RPMI7951 (cell line): ENCODE measurements around the gene CASK. TPM values are rescaled to one million over a fixed set of nuclear protein-coding genes. Genes with fewer than 3 reads are reported as not detected.

Experiments
- DNase-seq: peaks from one replicate; pipeline ENCODE4 v3.0.0-alpha.2; 2012; ENCODE audit warnings: low read depth
- total RNA-seq: library from RNA; depleted of rRNA; stranded (reverse); fragments of >200 nt; shearing (Covaris generic); gene quantifications from 2 replicates; pipeline ENCODE4 v1.2.3, GENCODE V29; 2014; rRNA removed

CASK gene, protein sequence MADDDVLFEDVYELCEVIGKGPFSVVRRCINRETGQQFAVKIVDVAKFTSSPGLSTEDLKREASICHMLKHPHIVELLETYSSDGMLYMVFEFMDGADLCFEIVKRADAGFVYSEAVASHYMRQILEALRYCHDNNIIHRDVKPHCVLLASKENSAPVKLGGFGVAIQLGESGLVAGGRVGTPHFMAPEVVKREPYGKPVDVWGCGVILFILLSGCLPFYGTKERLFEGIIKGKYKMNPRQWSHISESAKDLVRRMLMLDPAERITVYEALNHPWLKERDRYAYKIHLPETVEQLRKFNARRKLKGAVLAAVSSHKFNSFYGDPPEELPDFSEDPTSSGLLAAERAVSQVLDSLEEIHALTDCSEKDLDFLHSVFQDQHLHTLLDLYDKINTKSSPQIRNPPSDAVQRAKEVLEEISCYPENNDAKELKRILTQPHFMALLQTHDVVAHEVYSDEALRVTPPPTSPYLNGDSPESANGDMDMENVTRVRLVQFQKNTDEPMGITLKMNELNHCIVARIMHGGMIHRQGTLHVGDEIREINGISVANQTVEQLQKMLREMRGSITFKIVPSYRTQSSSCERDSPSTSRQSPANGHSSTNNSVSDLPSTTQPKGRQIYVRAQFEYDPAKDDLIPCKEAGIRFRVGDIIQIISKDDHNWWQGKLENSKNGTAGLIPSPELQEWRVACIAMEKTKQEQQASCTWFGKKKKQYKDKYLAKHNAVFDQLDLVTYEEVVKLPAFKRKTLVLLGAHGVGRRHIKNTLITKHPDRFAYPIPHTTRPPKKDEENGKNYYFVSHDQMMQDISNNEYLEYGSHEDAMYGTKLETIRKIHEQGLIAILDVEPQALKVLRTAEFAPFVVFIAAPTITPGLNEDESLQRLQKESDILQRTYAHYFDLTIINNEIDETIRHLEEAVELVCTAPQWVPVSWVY
- 21.9 and 22.8 TPM in 2 replicates for total RNA-seq

DNA sequence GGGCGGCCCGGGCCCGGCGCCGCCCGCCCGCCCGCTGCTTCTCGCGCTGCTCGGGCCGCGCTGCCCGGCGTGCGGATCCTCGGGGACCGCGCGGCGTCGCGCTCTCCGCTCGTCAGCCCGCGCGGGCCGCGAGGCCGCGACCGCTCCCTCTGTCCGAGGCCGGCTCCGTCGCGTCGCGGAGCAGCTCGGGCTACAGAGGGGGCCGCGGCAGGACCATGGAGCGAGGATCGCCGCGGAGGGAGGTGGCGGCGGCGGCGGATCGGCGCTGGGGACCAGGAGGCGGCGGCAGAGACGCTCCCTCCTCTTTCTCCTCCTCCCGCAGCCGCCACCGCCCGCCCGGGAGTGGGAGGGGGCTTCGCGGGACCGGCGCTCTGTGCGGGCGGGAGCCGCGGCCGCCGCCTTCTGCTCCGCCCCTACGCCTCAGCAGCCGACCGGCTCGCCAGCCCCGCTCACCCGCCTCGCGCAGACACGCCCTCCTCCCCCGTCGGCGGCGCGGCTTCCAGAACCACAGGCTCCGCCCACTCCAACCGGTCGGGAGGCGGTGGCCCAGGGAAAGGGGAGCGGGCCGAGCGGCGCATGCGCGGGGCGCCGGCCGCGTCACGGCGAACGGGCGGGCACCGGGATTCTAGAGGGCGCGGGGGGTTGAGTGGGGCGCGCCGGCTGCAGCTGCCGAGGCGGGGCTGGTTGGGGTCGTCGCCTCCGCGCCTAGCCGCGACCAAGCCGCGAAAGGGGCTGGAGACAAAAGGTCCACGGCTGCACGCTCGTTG lies at the start of gene CASK:
Gene CASK (minus strand): TSS at position 344 of the 767 bp plus-strand sequence. CDS start 566 bp downstream, outside the sequence.
- DNase-seq, result peak; percentile 91

DNA sequence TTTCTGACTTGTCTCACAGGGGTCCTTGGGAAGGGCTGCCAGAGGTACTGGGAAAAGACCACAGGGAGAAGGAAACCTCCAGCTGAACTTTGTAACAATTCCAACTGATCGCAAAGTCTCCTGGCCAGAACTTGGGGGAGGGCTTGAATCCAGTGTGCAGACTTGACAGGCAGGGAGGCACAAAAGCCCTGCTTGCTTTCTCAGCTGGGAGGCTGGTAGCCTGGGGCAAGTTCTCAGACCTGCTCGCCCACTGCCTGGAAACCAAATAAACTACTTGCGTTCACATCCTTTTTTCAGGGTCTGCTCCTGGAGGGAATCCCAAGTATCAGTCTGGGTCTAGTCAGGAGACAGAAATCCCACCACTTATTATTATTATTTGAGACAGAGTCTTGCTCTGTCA lies 48.0 kb upstream of the CASK start:
- no peak for DNase-seq

DNA sequence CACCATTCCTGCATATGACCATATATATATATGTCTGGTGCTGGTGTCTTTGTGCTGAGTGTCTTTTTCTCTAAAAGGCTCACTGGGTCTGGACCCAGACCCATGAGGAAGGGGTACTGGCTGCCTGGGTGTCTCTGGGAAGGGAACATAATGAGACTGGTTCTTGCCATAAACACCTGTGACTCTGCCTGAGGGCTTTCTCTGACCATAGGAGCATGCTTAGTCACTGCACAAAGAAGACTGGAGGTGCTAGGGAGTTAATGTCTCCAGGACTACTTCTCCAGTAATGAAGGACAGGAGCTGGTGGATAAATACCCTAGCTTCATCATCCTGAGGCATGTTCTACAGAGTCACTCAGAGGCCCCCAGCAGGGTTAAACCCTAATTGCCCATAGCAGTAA lies 47.1 kb upstream of the CASK start:
- DNase-seq, result no peak

DNA sequence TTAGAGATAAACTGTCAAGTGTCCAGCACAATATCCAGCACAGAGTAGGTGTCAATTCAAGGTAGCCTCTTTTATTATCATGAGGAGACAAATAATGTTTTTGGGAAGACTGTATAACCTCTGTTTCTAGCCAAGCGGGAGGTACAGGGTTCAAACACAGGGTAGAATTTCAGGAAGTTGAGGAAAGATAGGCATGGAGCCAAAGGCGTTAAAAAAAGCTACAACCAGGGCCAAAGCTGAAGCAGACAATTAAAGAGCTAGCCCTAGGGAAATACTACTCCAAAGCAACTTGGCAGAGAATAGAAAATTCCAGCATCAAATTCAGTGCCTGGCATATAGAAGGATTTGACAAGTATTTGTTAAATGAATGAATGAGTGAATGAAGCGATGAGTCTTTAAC lies 40.0 kb upstream of the CASK start:
- no peak for DNase-seq

DNA sequence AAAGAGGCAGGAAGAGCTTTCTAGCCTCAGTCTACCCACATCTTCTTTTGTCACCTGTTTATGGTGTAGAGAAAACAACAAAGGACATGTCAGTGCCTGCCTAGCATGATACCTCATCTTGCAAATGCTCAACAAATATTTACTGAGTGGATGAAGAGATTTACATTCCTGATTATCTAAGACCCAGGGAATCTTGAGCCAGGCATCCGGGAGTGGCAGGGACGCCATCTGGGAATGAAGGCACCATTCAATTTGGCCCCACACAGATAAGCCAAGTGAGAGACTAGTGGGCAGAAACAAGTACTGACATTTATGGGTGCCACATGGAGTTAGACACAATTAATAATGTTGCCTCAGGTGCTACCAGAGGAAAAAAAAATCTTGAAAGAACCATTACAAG lies 36.8 kb upstream of the CASK start:
- DNase-seq, result no peak

DNA sequence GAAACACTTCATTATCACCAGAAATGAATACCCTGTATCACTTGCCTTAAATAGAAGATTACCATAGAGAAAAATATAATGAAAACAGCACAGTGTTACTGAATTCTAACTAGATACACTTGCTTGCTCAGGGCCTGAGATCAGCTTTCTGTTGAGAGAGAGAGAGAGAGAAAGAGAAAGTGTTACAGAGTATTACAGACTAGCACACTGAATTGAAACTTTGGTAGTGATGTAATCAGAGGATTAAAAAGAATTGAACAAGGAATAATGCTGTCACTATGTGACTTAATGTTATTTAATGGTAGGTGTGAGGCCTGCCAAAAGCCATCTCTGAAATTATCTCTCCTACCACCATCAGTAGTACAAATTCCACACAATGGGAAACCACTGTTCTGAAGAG lies 35.5 kb upstream of the CASK start:
- no peak for DNase-seq

DNA sequence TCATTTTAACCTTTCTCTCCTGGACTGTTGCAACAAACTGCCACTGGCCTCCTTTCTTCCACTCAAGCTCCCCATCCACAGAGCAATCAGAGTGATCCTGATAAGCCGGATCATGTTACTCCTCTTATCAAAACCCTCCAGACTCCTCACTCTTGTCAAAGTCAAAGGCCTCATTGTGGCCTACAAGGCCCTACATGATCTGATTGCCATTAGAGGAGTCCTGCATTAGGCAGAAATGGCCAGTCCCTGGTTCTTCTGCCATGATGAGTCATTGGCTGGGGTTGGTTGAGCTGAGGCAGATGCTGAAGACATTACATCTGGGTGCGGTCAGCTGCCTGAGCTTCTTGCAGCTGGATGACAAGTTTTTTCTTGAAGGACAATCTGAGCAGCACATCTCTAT lies 32.7 kb upstream of the CASK start:
- DNase-seq, result no peak

DNA sequence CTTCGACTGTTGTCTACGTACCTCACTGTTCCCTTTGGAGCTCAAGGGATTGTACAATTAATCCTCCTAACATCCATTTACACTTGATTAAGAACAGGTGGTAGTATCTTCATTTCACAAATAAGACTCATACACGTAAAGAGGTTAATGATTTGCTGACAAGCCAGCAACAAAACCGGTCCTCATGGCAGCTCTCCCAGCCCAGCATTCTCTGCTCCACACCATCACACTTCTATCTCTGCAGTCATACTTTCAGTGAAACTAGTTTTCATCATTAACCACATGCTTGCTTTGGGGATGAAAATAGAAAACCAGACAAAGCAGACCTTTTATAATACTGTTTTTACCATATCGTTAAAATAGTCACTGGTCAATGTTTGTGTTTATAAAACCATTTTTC lies 28.7 kb upstream of the CASK start:
- no peak for DNase-seq

DNA sequence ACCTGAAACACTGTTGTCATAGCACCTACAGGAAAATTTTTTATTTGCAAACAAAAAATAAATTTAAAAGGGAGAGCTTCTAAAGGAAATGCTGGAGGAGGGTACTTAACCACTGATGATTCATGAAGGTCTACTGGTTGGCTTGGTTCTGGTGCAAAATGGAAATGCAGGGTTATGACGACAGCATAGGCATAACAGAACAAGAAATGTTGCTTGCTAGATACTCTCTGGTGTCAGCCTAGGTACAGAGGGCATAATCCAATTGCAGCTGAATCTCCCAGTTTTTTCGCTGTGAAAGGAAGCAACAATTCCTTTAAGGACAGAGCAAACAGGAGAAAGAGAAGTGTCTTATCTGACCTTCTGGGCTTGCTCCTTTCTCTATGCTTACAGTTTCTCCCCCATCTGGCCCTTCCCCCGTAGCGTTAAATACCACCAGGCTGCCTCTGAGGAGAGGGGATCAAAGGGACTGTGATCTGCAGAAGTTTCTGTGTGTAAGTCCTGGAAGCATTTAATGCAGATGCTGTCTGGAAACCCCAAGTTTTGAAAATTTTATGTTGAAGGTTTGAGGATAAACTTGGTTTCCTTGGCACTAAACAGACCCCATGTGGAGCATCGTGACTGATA lies 23.7 kb upstream of the CASK start:
- DNase-seq, result peak; percentile 3

DNA sequence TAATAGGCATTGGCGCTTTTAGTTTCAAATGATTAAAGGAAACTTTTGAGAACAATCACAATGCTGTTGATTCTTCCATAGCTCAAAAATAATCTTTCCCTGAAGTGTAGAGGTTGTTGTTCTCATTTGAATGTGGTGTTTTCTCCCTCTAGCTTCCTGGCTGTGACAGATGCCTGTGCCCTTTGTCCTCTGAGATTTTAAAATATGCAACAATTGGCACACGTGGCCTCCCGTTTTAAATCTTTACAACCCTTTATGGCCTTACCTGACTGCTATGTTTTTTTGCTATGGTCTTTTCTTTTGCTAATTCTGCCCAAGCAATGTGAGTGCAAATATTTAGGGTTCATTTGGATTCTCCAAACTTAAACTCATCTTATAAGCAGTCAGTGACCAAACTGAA lies 22.9 kb upstream of the CASK start:
- no peak for DNase-seq

GRCh38 chrX:41935832-41936231 lies 12.5 kb upstream of the CASK start:
- DNase-seq, result no peak

GRCh38 chrX:41933546-41933945 lies 10.2 kb upstream of the CASK start:
- DNase-seq, result no peak

DNA sequence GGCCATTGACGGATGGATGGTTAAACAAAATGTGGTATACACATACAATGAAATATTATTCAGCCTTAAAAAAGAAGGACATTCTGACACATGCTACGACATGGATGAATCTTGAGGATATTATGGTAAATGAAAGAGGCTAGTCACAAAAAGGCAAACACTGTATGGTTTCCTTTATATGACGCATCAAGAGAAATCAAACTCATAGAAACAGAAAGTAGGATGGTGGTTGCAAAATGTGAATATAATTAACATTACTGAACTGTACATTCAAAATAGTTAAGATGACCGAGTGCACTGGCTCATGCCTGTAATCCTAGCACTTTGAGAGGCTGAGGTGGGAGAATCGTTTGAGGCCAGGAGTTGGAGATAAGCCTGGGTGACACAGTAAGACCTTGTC lies 9.5 kb upstream of the CASK start:
- DNase-seq, result no peak

DNA sequence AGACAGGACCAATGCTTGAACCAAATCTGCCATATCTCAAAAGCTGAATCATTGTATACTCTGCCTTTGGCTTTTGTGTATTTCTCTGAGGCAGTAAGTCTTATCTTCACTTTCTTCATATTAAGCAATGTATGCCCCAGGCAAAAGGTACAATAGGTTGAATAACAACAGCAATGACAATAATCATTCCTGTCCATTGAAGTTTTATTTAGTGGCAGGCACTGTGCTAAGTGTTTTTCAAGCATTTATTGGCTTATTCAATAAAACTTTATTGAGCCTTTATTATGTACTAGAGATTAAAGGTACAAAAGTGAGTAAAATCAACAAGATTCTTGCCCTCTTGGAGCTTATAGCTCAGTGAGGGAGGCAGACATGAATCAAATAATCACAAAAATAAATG lies 8.2 kb upstream of the CASK start:
- DNase-seq, result no peak

DNA sequence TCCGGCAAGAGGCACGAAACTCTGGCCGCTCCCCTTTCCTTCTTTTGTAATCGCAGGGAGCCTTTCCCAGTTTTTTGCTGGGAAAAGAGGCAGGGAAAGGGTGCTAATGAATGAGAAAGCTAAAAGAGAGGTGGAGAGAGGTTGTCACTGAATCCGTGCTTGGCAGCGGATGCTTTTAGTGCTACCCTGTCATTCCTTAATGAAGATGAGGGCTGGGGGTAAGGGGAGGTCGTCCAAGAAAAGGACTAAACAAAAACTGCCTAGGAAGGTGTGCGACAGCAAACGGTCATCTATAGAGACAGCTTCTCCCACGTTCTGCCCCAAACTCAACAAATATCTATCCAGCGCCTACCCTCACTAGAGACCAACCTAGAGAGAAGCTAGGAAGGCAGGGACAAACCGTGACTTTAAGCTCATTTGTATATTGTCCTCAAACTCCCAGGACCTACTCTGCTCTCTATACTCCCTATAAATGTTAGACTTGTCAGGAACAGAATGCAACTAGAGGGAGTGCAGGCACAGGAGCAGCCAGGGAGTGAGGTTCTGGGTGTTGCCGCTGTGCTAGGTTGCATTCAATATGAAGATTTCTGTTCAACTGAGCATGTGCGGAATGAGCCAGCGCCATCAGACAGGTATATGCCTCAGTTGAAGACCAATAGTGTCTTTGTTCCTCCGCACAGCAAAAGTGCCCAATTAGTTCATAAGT lies 777 bp upstream of the CASK start:
- DNase-seq, result peak; percentile 54

DNA sequence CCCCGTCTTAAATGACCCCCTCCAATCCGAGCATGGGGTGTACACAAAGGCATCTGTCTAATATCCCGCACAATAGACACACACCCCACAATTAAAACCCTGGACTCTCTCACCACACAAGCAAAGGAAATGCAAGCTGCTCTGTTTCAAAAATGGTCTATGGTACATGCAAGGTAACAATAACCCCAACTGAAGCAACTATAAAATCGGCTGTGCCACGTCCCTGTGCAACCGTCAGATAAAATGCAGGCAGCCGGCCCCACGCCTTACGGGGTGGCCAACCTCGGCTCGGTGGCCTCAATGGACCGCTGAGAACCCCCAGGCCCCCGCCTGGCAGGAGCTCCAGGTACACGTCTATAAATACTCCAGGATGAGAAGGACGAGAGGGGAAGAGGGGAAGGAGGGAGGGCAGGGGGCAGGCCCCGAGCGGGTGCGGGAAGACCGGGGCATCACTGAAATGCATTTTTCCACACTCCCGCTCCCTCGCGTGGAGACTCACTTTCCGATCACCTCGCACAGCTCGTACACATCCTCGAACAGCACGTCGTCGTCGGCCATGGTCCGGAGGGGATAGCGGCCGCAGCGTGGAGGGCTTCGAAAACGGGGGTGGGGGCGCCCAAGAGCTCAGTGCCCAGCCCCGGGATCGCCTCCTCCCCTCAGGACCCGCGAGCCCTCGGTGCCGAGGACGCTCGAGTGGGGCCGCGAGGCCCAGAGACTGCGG lies 763 bp downstream of the CASK start:
- peak; percentile 22 for DNase-seq

DNA sequence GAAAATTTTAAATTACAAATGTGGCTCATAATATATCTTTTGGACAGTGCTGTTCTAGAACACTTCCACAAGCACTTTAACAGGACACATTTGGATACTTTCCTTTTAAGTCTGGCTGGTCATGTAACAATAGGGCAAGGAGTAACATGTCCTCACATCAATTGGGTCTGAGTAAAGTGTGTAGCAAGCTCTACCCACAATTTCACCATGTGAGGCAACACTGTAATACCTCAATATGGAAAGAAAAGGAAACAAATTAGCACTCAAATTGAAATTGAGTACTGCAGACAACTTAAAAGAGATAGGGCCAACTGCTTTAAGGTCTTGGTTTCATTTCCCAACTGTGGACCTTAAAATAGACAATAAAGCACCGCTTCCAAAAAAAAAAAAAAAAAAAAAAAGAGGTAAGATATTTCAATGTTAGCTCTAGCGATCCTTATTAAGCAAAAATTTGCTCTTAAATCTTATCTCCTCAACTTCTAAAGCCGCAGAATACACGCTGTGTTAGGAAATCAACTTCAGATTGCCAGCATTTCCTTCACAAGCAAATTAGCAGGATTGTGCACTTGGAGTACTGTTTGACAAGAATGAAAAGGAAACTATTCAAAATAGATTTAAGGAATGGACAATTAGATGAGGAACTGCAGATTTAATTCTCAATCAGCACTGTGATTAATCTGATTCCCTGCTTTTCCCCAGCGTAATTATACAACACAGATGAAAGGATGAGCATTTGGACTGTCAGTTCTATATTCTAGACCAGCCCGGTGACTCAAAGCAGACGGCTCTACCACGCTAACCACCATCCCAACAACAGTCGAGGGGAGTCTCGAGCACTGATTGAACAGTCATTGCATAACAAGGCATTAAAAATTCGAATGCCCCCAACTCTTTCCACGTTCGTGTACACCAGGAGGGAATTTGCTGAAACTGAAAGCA lies 1.6 kb downstream of the CASK start:
- peak; percentile 45 for DNase-seq

GRCh38 chrX:41919870-41920269 lies 3.5 kb downstream of the CASK start:
- DNase-seq, result no peak

- DNase-seq, result no peak
These were observed 5.8 kb downstream of the CASK start for GRCh38 chrX:41917517-41917916.
